Stimulated activated naive CD8-positive, alpha-beta T cell treated with anti-CD3 and anti-CD28 coated beads, Interleukin-15, amount 100 ng/mL, for 72 hours (primary cell): ENCODE measurements around the gene TNFRSF1A.

Experiments used
- ATAC-seq: fragments of 150-1000 bp; cut with Tn5 transposase; 2 replicates; pipeline ENCODE4 v1.10.0; 2021; ENCODE audit warnings: mild to moderate bottlenecking, moderate library complexity
- DNase-seq, 2 donors: peaks; one replicate each; pipeline ENCODE4 v3.0.0; 2021 to 2022
- H3K27ac Mint-ChIP-seq, 2 donors: one replicate each; pipeline ENCODE4 v1.8.0; 2022; ENCODE audit warnings: mild to moderate bottlenecking in 2 of 2, mixed read lengths in 2 of 2, moderate library complexity in 2 of 2
- H3K27me3 Mint-ChIP-seq: one replicate; pipeline ENCODE4 v1.8.0; 2022; ENCODE audit warnings: mixed read lengths
- H3K4me1 Mint-ChIP-seq: one replicate; pipeline ENCODE4 v1.8.0; 2022; ENCODE audit warnings: mild to moderate bottlenecking, mixed read lengths
- H3K4me3 Mint-ChIP-seq, 2 donors: one replicate each; pipeline ENCODE4 v1.8.0; 2022; ENCODE audit warnings: mild to moderate bottlenecking in 2 of 2, mixed read lengths in 2 of 2, moderate library complexity in 1 of 2
- H3K9me3 Mint-ChIP-seq, 2 donors: one replicate each; pipeline ENCODE4 v1.8.0; 2022; ENCODE audit warnings: mixed read lengths in 2 of 2

The TNFRSF1A gene

GRCh38 chr12:6367065-6367968, 25.4 kb upstream of the TNFRSF1A start:
- H3K27ac Mint-ChIP-seq, result peak overlapping the region in 1 of 2 donors; percentile 15
- no peaks in the 10 kb centered on the region for H3K27me3 Mint-ChIP-seq
- no peaks in the 10 kb centered on the region for H3K9me3 Mint-ChIP-seq
- peak in 1 of 2 donors; percentile 43 for DNase-seq
- H3K4me3 Mint-ChIP-seq, result peak overlapping the region in 1 of 2 donors; percentile 3
- ATAC-seq, result peak; percentile 61
- peaks cover 56% of the 10 kb centered on the region for H3K4me1 Mint-ChIP-seq

- no peak for ATAC-seq
- no peaks in the 10 kb centered on the region for H3K27me3 Mint-ChIP-seq
- H3K9me3 Mint-ChIP-seq, result no peaks in the 10 kb centered on the region
- peak overlapping the region; percentile 50 to 74 for H3K27ac Mint-ChIP-seq
- no peak for DNase-seq
- peaks cover 54% of the 10 kb centered on the region for H3K4me1 Mint-ChIP-seq
- H3K4me3 Mint-ChIP-seq, result peak overlapping the region; percentile 72 to 86
These were observed 22.1 kb upstream of the TNFRSF1A start for GRCh38 chr12:6364044-6364374.

- DNase-seq (peak; percentile 63 to 65), ATAC-seq (peak; percentile 88)
- Mint-ChIP-seq H3K4me1 (peaks cover 48% of the 10 kb centered on the region), H3K9me3 (no peaks in the 10 kb centered on the region), H3K27me3 (no peaks in the 10 kb centered on the region), H3K27ac (peak overlapping the region; percentile 50 to 74), H3K4me3 (peak overlapping the region; percentile 72 to 86)
These were observed 21.6 kb upstream of the TNFRSF1A start for GRCh38 chr12:6363330-6364043.

- DNase-seq (no peak), ATAC-seq (no peak)
- no peaks in the 10 kb centered on the region for H3K9me3 Mint-ChIP-seq
- peaks cover 46% of the 10 kb centered on the region for H3K4me1 Mint-ChIP-seq
- no peaks in the 10 kb centered on the region for H3K27me3 Mint-ChIP-seq
- no peak overlapping the region for H3K27ac Mint-ChIP-seq
- peak overlapping the region; percentile 72 to 86 for H3K4me3 Mint-ChIP-seq
These were observed 21.1 kb upstream of the TNFRSF1A start for GRCh38 chr12:6363010-6363329.

- Mint-ChIP-seq H3K4me3 (peak overlapping the region in 1 of 2 donors; percentile 4), H3K27me3 (no peaks in the 10 kb centered on the region), H3K4me1 (peaks cover 41% of the 10 kb centered on the region), H3K9me3 (no peaks in the 10 kb centered on the region), H3K27ac (peak overlapping the region in 1 of 2 donors; percentile 3)
- ATAC-seq (no peak), DNase-seq (no peak)
These were observed 20.5 kb upstream of the TNFRSF1A start for GRCh38 chr12:6362403-6362802.

GRCh38 chr12:6361834-6362233, 20.0 kb upstream of the TNFRSF1A start:
- Mint-ChIP-seq H3K4me1 (peaks cover 37% of the 10 kb centered on the region), H3K9me3 (no peaks in the 10 kb centered on the region), H3K27ac (no peak overlapping the region), H3K4me3 (peak overlapping the region; percentile 4 to 50), H3K27me3 (no peaks in the 10 kb centered on the region)
- ATAC-seq, result peak; percentile 24
- no peak for DNase-seq

- H3K27ac Mint-ChIP-seq, result peak overlapping the region; percentile 1 to 91
- H3K27me3 Mint-ChIP-seq, result no peaks in the 10 kb centered on the region
- DNase-seq (no peak), ATAC-seq (peak; percentile 37)
- peaks cover 37% of the 10 kb centered on the region for H3K4me1 Mint-ChIP-seq
- H3K4me3 Mint-ChIP-seq, result no peak overlapping the region
- H3K9me3 Mint-ChIP-seq, result no peaks in the 10 kb centered on the region
These were observed 19.0 kb upstream of the TNFRSF1A start for GRCh38 chr12:6360578-6361490.

- ATAC-seq, result no peak
- DNase-seq, result no peak
- Mint-ChIP-seq H3K4me3 (no peak overlapping the region), H3K27ac (peak overlapping the region in 1 of 2 donors; percentile 1), H3K27me3 (no peaks in the 10 kb centered on the region), H3K9me3 (no peaks in the 10 kb centered on the region), H3K4me1 (peaks cover 40% of the 10 kb centered on the region)
These were observed 18.2 kb upstream of the TNFRSF1A start for GRCh38 chr12:6360080-6360571.

- ATAC-seq (no peak), DNase-seq (no peak)
- no peak overlapping the region for H3K27ac Mint-ChIP-seq
- no peaks in the 10 kb centered on the region for H3K27me3 Mint-ChIP-seq
- peaks cover 46% of the 10 kb centered on the region for H3K4me1 Mint-ChIP-seq
- H3K4me3 Mint-ChIP-seq, result no peak overlapping the region
- H3K9me3 Mint-ChIP-seq, result no peaks in the 10 kb centered on the region
These were observed 17.0 kb upstream of the TNFRSF1A start for GRCh38 chr12:6358881-6359280.

GRCh38 chr12:6356374-6356820, 14.5 kb upstream of the TNFRSF1A start:
- Mint-ChIP-seq H3K27ac (no peak overlapping the region), H3K27me3 (no peaks in the 10 kb centered on the region), H3K9me3 (no peaks in the 10 kb centered on the region), H3K4me1 (peaks cover 39% of the 10 kb centered on the region), H3K4me3 (no peak overlapping the region)
- ATAC-seq (no peak), DNase-seq (no peak)

GRCh38 chr12:6355491-6356373, 13.9 kb upstream of the TNFRSF1A start:
- Mint-ChIP-seq H3K4me1 (peaks cover 33% of the 10 kb centered on the region), H3K27me3 (no peaks in the 10 kb centered on the region), H3K27ac (no peak overlapping the region), H3K4me3 (no peak overlapping the region), H3K9me3 (no peaks in the 10 kb centered on the region)
- DNase-seq, result no peak
- ATAC-seq, result no peak

GRCh38 chr12:6354495-6355393, 12.9 kb upstream of the TNFRSF1A start:
- Mint-ChIP-seq H3K27me3 (no peaks in the 10 kb centered on the region), H3K27ac (no peak overlapping the region), H3K4me3 (no peak overlapping the region), H3K4me1 (peaks cover 23% of the 10 kb centered on the region), H3K9me3 (no peaks in the 10 kb centered on the region)
- peak; percentile 43 for ATAC-seq
- no peak for DNase-seq

- H3K27ac Mint-ChIP-seq, result peak overlapping the region in 1 of 2 donors; percentile 20
- H3K9me3 Mint-ChIP-seq, result no peaks in the 10 kb centered on the region
- H3K4me3 Mint-ChIP-seq, result no peak overlapping the region
- DNase-seq (no peak), ATAC-seq (no peak)
- H3K4me1 Mint-ChIP-seq, result peaks cover 27% of the 10 kb centered on the region
- no peaks in the 10 kb centered on the region for H3K27me3 Mint-ChIP-seq
These were observed 10.6 kb upstream of the TNFRSF1A start for GRCh38 chr12:6352193-6353173.
